GM18873 (cell line): ENCODE results near the gene GALNT14.
A peak's percentile ranks its signal among the peaks of the same experiment; 100 is the strongest.
"Not testable (repeated sequence)": the region's sequence is repeated elsewhere in the genome, so short reads cannot be mapped to it uniquely, and the experiment has no call there.

Source experiments
- ATAC-seq: cut with Tn5 transposase; IDR thresholded peaks from one replicate; pipeline ENCODE4 v1.9.1; 2021; ENCODE audit warnings: mild to moderate bottlenecking, moderate library complexity, moderate number of reproducible peaks; ENCODE audit not compliant: unreplicated experiment, low FRiP score

Gene GALNT14, protein sequence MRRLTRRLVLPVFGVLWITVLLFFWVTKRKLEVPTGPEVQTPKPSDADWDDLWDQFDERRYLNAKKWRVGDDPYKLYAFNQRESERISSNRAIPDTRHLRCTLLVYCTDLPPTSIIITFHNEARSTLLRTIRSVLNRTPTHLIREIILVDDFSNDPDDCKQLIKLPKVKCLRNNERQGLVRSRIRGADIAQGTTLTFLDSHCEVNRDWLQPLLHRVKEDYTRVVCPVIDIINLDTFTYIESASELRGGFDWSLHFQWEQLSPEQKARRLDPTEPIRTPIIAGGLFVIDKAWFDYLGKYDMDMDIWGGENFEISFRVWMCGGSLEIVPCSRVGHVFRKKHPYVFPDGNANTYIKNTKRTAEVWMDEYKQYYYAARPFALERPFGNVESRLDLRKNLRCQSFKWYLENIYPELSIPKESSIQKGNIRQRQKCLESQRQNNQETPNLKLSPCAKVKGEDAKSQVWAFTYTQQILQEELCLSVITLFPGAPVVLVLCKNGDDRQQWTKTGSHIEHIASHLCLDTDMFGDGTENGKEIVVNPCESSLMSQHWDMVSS

DNA sequence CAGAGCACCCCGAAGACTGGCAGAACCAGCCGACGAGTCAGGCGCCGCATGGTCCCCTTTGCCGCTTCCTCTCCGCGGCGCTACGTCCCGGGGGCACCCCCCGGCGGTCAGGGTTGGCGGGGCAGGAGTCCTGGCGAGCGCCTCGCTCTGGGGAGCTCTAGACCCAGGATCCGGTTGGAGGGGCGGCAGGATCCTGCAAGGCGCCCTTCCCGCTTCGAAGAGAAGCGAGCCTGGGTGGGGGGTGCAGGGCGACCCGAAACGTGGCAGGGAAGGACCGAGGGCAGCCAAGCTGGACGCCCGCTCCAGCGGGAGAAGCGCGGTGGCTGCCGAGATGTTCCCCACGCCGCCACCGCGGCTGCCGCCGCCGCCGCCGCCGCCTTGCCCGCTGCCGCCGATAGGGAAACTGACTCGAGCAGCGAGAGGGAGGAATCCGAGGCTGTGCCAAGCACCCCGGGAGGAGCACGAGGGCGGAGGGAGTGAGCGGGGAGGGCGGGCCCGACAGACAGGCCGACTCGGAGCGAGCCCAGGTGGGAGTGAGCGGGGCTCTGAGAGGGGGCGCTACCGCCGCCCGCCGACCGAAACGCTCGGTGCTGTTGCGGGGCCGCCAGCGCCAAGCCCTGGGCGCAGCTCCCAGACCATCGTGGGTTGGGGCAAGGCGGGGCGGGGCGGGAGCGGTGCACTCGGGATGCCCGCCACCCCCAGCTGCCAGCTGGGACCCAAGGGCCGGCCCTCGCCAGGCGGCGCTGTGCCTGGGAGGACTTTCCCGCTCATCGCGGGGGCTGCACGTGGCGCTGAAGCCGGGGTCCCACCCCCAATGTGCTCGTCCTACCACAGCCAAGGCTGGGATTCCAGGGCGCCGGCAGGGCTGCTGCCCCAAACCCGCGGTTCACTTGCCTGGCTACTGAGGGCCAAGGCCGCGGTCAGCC, at the start of gene GALNT14:
Gene GALNT14 (minus strand): TSS at position 404 of the 926 bp plus-strand sequence. CDS start 354 bp downstream, at position 50.
- ATAC-seq, result no peak

DNA sequence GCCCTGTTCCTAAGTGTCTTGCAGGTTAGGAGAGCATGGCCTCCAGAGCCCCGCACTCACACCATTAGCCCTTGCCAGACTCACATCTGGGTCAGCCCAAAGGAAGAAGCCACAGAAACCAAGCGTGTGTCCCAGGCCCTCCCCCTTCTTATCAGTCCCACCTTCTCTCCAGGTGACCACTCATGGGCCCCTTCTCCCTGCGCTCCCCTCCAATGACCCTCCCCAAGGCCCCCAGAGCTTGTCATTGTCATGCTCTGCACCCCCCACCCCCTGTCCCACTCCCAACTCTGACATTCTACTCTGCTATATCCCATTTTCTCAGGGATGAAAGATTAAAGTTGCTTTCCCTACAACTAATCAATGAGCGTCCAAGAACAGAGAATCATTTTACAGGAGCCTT, 48.9 kb upstream of the GALNT14 start:
- no peak for ATAC-seq

DNA sequence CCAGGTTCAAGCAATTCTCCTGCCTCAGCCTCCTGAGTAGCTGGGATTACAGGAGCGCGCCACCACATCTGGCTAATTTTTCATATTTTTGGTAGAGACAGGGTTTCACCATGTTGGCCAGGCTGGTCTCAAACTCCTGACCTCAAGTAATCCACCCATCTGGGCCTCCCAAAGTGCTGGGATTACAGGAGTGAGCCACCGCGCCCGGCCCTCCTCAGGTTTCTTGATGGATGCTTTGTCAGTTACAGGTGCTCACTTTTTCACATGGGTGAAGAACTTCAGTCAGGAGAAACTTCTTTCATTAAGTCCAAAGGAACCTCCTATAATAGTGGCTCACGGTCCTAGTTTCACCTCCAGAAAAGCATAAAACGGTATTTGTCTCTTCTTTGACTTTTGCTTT, 45.7 kb upstream of the GALNT14 start:
- not testable (repeated sequence) for ATAC-seq

DNA sequence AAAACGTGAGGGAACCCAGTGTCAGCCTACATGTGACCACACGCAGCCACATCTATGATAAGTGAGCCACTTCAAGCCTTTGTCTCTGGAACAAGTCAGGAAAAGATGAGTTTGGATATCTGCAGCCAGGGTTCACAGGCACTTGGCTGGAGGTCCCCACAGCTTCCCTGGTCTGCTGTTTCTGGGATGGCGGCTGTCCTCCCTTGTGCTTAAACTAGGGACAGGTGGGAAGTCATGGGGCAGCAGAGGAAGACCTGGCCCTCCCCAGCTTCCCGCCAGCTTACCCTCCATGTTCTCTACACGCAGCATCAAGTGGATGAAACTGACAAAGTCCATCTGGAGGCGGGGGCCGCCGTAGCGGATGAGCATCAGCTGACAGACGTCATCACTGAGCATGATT, 38.5 kb upstream of the GALNT14 start:
- no peak for ATAC-seq

DNA sequence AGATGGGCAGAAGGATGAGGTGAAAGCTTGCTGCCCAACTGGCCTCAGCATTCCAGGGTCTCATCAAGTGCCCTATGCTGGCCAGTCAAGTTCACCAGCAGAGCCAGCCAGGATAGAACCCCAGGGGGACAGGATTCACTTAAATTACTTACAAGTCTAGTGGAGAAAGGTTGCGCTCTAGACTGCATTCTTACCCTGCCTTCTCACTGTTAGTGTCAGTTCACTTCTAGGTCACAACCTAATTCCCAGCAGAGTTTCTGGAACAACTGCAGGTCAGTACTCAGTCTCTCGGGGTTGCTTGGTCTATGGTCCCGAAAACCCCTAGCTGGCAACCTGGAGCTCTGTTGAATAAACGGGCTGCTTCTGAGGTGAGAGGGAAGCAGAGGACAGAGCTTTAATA, 32.9 kb upstream of the GALNT14 start:
- ATAC-seq, result no peak

DNA sequence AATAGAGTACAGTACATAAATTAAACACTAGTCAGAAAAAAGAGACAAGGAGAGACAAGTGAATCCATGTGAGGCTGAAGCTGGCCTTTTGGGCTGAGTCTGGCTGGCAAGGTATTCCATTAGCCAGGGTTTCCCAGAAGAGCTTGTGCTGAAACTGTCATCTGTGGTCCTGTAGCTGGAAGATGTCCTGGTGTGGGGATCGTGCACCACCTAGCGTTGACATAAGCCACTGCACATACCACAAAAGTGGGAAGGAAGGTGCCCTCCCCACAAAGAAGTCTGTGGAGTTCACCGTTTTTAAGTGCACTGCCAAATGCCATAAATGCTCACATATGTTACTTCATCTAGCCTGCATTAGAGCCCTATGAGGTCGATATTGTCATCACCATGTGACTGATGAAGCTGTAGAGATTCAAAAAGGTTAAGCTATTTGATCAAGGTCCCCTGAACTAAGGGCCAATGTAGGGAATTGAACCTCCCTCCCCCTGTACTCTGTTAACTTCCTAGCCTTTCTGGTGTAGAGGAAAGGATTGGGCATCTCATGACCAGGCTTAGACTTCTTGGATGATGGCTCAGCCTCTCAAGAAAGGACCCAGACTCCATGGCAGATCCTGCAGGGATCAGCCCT, 31.9 kb upstream of the GALNT14 start:
- peak; percentile 52 for ATAC-seq

DNA sequence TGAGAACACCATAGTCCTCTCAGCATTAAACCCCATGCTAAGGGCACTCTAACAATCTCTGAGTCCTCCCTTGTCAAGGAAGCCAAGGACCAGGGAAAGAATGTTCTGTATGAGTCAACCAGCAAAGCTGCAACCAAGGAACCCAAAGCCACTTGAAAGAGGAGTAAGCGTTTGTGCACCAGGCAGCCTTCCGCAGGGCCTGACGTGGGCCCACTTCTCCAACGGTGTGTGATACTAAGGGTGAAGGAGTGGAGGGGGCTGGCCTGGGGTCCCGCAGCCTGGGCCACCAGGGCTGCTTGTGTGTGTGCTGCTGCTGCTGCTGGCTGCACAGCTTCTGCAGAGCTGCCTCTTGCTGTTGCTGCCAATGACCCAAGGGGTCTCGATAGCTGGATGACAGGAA, 30.1 kb upstream of the GALNT14 start:
- ATAC-seq, result no peak

DNA sequence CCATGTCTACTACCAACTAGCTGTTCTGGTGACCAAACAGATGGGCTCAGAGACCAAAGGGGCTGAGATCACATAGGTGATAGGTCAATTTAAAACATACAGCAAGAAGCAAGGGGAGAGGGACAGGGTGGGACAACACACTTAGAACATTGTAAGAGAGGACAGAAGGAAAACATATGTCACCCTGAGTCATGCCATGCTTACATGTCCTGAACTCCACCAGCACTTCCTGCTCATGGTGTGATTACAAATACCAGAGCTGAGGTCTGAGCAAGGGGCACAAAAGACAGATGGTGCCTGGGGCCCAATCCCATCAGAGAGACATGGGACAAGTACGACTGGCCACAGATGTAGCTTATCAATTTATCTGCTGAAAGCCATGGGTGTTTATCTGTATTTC, 28.7 kb upstream of the GALNT14 start:
- no peak for ATAC-seq

DNA sequence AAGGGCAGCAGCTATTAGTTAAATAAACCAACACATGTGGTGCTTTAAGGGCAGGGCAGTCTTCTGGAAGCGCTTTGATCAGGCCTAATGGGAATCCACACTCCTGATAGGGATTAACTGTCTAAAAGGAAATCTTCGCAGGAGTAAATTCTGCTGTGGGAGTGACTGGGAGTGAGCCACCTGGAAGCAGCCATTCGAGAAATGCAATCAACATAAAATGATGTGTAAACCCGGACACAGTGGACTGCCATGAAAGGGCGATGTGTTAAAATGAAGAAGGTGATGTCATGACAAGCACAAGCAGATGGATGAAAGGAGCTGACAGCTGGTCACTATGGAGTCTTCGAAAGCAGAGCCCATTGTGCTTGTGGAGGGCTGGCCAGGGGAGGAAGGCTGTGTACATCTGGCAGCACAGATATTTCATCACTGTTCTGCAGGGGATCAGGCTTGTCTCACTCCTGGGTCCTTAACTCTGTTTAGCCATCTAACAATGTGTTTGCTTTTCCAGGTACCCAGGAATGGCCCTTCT, 24.8 kb upstream of the GALNT14 start:
- no peak for ATAC-seq

DNA sequence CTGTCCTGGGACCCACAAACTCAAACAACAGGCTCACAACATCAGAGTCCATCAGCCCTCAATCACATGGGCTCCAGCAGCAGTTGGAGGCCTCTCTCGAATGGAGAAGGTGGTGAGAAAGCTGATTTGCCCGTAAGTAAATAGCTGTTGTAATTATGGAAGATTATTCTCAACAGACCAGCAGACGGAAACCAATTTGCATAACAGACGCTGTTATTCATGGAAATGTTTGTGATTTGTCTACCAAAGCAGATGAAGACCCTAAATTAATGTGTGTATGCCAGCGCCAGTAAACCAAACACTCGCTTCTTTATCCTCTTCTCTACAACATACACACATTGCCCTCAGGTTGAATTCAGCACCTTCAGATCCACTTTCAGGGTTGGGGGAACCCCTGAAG, 23.4 kb upstream of the GALNT14 start:
- no peak for ATAC-seq

DNA sequence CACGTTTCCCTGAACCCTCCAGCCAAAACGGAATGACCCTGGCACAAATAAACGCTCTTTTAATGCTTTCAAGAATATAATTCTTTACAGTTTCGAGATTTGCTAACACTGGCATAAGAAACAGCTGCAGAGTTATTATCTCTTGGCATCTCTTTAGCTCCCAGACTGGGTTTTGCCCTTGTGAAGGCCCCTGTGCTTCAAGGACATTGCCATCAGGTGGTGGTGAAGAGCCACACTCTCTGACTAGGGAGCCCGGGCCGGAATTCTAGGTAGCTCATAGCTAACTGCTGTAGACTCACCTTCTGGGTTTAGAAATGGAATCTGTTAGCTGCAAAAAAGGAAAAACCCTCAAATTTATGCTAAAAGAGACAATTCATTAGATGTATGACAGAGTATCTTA, 13.3 kb upstream of the GALNT14 start:
- no peak for ATAC-seq

DNA sequence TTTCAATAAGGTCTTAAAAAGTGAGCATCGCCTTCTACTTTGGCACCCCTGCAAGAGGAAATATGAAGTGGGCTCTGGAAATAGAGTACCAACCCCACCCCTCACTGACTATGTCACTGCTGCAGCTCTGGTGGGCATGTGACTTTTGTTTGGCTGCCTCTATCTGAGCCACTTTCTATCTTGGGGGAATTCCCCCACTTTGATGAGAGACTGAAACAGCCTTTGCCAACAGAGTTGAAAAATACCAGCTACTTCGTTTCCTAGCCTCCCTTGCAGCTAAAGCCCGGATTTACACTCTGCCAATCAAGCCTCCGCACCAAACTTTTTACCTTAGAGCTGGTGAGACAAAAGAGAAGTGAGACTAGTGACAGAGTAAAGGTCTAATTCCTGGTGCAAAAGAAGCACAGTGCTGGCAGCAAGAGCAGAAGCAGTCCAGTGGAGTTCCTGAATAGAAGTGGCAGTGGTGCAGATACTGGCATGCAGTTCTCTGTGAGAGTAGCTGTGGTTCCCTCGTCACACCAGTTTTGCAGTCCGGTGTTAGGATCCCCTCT, 12.0 kb upstream of the GALNT14 start:
- ATAC-seq, result no peak

DNA sequence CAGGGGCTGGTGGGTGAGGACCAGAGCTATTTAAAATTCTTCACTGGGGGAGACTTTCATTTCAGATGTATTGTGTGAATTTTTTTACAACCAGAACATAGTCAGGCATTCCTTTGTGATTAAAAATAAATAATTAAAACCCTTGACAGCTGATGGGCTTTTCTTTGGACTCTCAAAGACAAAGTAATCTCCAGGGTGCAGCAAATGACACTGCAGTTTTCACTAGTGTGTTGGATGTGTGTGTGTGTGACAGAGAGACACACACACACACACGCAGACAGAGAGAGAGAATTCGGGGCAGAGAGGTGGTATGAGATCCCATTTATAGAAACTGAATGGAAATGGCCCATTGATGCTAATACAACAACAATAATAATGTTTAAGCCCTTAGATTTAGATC, 10.3 kb upstream of the GALNT14 start:
- ATAC-seq, result no peak

DNA sequence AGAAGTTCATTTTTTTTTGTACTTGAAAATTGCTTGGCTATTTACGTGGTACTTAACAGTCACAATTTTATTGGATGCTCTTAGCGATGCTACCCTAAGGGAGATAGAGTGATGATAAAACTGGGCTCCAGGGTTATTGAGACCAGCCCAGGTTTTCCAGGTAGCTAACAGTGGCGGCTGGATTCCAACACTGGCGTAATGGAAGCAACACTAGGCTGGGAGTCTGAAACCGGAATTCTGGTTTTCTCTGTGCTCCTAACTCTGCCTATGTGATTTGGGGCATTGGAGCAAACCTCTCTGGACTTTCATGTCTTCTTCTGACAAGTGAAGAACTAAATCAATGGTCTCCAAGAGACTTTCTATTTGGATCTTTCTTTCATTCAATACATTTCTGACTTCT, 9.4 kb upstream of the GALNT14 start:
- ATAC-seq, result no peak

DNA sequence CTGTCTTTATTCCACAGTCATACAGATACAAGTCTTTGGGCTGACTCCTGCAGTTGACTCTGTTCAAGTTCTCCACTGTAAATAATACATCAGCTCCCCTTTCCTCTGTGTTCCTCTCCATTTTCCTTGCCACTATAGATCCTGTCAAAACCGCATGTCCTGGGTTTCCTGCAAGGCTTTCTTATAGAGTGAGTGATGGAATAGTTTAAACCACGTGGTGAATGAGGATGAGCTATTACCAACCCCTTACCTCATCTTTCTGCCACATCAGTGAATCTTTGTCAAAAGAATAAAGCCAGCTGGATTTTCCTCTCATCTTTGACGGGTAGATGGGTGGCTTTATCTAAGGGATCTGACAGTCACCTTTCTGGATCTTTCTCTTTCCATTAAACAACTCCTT, 3.9 kb upstream of the GALNT14 start:
- ATAC-seq, result no peak

DNA sequence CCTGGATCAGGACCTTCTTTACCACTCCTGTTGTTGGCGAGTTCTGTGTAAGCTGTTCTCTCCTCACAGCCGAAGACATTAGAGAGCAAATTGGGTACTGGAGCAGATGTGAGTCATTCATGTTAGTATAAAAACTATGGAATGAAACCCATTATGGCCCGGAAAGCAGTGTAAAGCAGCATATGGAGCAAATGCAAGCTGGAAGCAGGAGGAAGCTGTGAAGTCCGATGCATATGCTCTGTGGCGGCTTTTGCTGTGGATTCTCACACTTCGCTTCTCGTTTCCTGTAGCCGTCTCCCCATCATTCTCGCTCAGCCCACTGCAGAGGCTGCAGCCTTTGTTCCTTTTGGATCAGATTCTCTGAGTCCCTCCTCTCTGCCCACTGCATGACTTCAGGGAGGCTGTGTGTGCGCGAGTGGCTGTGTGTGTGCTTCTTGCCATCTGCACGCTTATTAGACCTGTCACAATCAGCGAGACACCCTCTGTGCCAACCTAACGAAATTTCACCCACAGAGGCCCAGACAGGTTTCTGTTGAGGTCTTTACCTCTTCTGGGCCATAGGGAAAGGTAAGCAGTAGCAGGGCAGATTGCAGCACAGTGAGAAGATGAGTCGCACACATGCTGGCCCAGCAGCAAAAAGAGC, 3.3 kb upstream of the GALNT14 start:
- ATAC-seq, result no peak

DNA sequence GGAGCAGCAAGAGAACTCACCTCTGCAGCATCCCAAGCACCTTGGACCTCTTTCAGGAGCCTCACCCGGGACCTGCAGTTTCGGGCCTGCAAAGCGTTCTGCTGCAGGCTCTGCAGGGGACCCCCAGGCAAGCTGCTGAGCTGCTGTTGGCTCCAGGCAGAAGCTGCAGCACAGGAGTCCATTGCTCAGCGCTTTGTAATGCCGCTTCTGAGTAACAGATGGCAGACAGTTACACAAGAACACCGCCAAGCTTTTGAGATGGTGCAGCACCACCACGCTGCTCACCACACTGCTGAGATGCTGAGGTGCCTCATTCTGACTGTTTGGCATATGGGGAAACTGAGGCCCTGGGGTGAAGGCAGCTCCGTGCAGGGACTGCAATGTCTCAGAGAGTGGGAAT, 1.9 kb upstream of the GALNT14 start:
- no peak for ATAC-seq

DNA sequence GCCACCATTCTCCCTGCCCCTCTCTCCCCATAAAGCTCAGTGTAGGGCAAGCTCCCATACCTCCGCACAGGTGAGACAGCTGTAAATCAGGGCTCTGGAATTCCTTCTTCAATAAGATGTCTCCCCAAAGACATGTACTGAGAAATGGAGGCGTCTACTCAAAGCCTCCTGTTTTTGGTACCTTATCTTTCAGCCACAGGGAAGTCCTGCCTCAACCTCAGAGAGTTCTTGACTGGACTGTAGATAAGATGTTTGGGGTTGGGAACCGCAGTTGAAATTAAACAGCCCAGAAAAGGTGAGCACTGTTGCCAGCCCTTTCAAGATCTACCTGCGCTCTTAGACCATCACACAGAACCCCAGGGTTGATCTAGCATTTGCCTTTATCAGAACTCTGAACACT, 1.4 kb upstream of the GALNT14 start:
- ATAC-seq, result no peak

DNA sequence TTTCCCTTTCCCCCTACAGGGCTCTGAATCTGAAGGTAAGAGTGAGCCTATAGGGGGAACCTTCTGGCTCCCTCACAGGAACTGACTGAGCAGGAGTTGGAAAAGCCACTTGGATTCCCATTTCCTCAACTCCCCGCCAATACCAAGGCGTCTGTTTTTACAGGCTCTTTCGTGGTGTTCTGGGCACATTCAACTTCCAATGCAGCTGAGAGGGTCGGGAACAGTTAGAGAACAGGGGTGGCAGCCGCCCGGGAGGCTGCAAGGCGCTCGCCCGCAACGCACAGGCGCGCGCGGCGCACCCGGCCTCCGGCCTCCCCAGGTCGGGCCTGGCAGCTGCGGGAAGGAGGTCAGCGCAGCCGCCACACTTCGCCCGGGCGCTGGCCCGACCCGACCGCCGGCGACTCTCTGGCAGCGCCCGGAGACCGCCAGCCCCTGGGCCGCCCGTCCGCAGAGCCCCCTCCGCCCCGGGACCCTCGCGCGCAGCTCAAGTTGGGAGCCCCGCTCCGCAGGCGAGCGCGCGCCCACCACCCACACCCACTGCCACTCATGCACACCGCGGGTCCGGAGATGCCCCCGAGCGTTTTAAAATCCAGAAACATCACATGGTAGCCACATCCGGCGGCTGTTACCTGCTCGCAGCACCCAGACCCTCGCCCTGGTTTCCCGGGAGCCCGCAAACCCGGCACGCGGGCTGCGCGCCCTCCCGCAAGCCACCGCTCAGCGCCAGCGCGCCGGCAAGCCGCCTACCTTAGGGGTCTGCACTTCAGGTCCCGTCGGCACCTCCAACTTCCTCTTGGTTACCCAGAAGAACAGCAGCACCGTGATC, 816 bp downstream of the GALNT14 start:
- no peak for ATAC-seq
